ENCODE data around the gene FEM1B.

The FEM1B gene

GRCh38 chr15:68265674-68266073 lies 11.9 kb upstream of the FEM1B start:
- no peak for TF ChIP-seq CTCF (conservative IDR thresholded peaks at IDR 0.05; ENCODE audit: control insufficient read depth, insufficient read depth, low read depth, low read length)
- DNase-seq (ENCODE audit: low read depth): no peak
- H3K4me3 ChIP-seq (ENCODE audit: control insufficient read depth, low read depth, low read length): no peak overlapping the region

GRCh38 chr15:68268405-68268804 lies 9.1 kb upstream of the FEM1B start:
- no peak for TF ChIP-seq CTCF (conservative IDR thresholded peaks at IDR 0.05; ENCODE audit: control insufficient read depth, insufficient read depth, low read depth, low read length)
- no peak overlapping the region for H3K4me3 ChIP-seq (ENCODE audit: control insufficient read depth, low read depth, low read length)
- no peak for DNase-seq (ENCODE audit: low read depth)

- H3K4me3 ChIP-seq (ENCODE audit: control insufficient read depth, low read depth, low read length): peak overlapping the region; percentile 2
- no peak for TF ChIP-seq CTCF (conservative IDR thresholded peaks at IDR 0.05; ENCODE audit: control insufficient read depth, insufficient read depth, low read depth, low read length)
- DNase-seq (ENCODE audit: low read depth): peak; percentile 88
These were observed 5.6 kb upstream of the FEM1B start for GRCh38 chr15:68271854-68272471.

GRCh38 chr15:68272721-68273271 lies 4.7 kb upstream of the FEM1B start:
- H3K4me3 ChIP-seq (ENCODE audit: control insufficient read depth, low read depth, low read length): no peak overlapping the region
- DNase-seq (ENCODE audit: low read depth): peak; percentile 98
- no peak for TF ChIP-seq CTCF (conservative IDR thresholded peaks at IDR 0.05; ENCODE audit: control insufficient read depth, insufficient read depth, low read depth, low read length)

GRCh38 chr15:68274201-68274848 lies 3.2 kb upstream of the FEM1B start:
- TF ChIP-seq CTCF (conservative IDR thresholded peaks at IDR 0.05; ENCODE audit: control insufficient read depth, insufficient read depth, low read depth, low read length): no peak
- no peak for DNase-seq (ENCODE audit: low read depth)
- H3K4me3 ChIP-seq (ENCODE audit: control insufficient read depth, low read depth, low read length): no peak overlapping the region

- no peak for TF ChIP-seq CTCF (conservative IDR thresholded peaks at IDR 0.05; ENCODE audit: control insufficient read depth, insufficient read depth, low read depth, low read length)
- no peak for DNase-seq (ENCODE audit: low read depth)
These were observed 2.3 kb upstream of the FEM1B start for GRCh38 chr15:68275165-68275746.

More at GRCh38 chr15:68275165-68275746, 2.3 kb upstream of the FEM1B start:
- no peak overlapping the region for H3K4me3 ChIP-seq (ENCODE audit: control insufficient read depth, low read depth, low read length)

All from fibroblast of mammary gland (primary cell).